Esophagus muscularis mucosa (tissue), 4 donors: ENCODE results near the gene PLEKHA6.
"Not testable (repeated sequence)": the region's sequence is repeated elsewhere in the genome, so short reads cannot be mapped to it uniquely, and the experiment has no call there.

ENCODE experiments used
- EP300 ChIP-seq: sonication (generic); formaldehyde crosslinking; IDR thresholded peaks from one replicate; pipeline ENCODE4 v1.6.1; 2017; ENCODE audit warnings: antibody characterized with exemption
- POLR2A ChIP-seq: fragments of 450-650 bp; IDR thresholded peaks from one replicate; pipeline ENCODE4 v1.6.1; 2017; ENCODE audit warnings: antibody characterized with exemption, moderate library complexity, mild to moderate bottlenecking, low read depth
- TF ChIP-seq, protein P1 (sequence below), 3 experiments: fragments of 200-600 bp in 2 of 3; fragments of 450-650 bp in 1 of 3; sonication (generic) in 2 of 3; IDR thresholded peaks; one replicate each; pipeline ENCODE4 v1.5.1; 2017 to 2019; ENCODE audit warnings: antibody characterized with exemption in 3 of 3, mild to moderate bottlenecking in 2 of 3, moderate library complexity in 1 of 3

DNA sequence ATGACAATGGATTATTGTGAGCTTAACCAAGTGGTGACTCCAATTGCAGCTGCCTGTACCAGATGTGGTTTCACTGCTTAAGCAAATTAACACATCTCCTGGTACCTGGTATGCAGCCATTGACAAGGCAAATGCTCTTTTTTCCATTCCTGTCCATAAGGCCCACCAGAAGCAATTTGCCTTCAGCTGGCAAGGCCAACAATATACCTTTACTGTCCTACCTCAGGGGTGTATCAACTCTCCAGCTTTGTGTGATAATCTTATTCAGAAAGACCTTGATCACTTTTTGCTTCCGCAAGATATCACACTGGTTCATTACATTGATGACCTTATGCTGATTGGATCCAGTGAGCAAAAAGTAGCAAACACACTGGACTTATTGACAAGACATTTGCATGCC is 122.2 kb downstream of the PLEKHA6 start:
- TF ChIP-seq, protein P1, sequence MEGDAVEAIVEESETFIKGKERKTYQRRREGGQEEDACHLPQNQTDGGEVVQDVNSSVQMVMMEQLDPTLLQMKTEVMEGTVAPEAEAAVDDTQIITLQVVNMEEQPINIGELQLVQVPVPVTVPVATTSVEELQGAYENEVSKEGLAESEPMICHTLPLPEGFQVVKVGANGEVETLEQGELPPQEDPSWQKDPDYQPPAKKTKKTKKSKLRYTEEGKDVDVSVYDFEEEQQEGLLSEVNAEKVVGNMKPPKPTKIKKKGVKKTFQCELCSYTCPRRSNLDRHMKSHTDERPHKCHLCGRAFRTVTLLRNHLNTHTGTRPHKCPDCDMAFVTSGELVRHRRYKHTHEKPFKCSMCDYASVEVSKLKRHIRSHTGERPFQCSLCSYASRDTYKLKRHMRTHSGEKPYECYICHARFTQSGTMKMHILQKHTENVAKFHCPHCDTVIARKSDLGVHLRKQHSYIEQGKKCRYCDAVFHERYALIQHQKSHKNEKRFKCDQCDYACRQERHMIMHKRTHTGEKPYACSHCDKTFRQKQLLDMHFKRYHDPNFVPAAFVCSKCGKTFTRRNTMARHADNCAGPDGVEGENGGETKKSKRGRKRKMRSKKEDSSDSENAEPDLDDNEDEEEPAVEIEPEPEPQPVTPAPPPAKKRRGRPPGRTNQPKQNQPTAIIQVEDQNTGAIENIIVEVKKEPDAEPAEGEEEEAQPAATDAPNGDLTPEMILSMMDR (IDR thresholded peaks at IDR 0.05), result not testable (repeated sequence)
- not testable (repeated sequence) for TF ChIP-seq EP300, POLR2A
